ENCODE data around the gene TNFAIP1.

DNA sequence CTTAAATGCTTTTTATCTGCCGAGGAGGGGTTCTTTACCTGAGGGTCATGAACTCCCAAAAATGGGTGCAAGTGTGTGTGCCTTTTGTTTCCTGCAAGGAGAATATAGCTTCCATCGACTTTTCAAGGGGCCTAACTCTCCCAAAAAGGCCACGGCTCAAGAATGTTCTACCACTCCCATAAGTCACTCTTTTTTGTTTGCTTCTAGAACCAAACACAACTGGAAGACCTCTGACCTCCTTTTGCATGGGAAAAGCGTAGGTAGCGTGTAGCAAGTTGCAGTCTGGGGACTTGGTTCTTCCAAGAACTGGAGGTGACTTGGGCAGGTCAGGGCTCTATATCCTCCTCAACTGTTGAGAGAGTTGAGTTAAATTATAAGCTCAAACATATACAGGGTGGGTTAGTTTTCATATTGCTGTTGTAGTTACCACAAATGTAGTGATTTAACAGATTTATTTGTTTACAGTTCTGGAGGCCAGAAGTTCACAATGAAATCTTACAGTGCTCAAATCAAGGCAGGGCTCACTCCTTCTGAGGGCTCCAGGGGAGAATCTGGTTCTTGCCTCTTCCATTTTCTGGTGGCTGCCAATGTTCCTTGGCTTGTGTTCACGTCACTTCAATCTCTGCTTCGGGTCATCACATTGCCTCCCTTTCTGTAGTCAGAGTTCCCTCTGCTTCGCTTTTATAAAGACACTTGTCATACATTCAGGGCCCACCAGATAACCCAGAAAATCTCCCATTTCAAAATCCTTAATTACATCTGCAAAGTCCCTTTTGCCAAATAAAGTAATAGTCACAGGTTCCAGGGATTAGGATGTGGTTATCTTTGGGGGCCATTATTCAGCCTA, 15.1 kb upstream of the TNFAIP1 start:
- TF ChIP-seq, protein P1, sequence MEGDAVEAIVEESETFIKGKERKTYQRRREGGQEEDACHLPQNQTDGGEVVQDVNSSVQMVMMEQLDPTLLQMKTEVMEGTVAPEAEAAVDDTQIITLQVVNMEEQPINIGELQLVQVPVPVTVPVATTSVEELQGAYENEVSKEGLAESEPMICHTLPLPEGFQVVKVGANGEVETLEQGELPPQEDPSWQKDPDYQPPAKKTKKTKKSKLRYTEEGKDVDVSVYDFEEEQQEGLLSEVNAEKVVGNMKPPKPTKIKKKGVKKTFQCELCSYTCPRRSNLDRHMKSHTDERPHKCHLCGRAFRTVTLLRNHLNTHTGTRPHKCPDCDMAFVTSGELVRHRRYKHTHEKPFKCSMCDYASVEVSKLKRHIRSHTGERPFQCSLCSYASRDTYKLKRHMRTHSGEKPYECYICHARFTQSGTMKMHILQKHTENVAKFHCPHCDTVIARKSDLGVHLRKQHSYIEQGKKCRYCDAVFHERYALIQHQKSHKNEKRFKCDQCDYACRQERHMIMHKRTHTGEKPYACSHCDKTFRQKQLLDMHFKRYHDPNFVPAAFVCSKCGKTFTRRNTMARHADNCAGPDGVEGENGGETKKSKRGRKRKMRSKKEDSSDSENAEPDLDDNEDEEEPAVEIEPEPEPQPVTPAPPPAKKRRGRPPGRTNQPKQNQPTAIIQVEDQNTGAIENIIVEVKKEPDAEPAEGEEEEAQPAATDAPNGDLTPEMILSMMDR (IDR thresholded peaks at IDR 0.05): no peak
- TF ChIP-seq POLR2A (IDR thresholded peaks at IDR 0.05): no peak
